Left colon (tissue), 2 donors: Measurements from ENCODE around the gene RGS2. TPM values are rescaled to one million over a fixed set of nuclear protein-coding genes. Genes with fewer than 3 reads are reported as not detected.

ENCODE experiments used
- ATAC-seq: fragments of 200-7000 bp; cut with Tn5 transposase; one replicate; pipeline ENCODE4 v1.9.1; 2020; ENCODE audit warnings: mild to moderate bottlenecking, moderate library complexity
- DNase-seq, 2 donors: peaks; one replicate each; pipeline ENCODE4 v3.0.0-alpha.2; 2020
- intact Hi-C, 2 donors: fragments of 100-400 bp; cut with DNase I in 1 of 2; cut with micrococcal nuclease in 1 of 2; formaldehyde crosslinking; loops; one replicate each; pipeline versions ENCODE4 v1.11.2 to v1.14.0; 2022; cut with DNase I, micrococcal nuclease
- total RNA-seq, 2 donors: library from RNA; stranded (reverse); fragmentation: NEBNext Ultra II Directional; extraction: Animal tissue kit (Norgen Biotek cat#: 25700); gene quantifications; one replicate each; pipeline ENCODE4 v1.2.1, GENCODE V29; 2021
- donor health status: DM: no; HTN: no; CAD: no.
- donor health status: DM: yes; HTN: yes; CAD: no.

The RGS2 gene
- total RNA-seq, 2 donors from 2014 or later = 16.0 to 41.5 TPM

DNA sequence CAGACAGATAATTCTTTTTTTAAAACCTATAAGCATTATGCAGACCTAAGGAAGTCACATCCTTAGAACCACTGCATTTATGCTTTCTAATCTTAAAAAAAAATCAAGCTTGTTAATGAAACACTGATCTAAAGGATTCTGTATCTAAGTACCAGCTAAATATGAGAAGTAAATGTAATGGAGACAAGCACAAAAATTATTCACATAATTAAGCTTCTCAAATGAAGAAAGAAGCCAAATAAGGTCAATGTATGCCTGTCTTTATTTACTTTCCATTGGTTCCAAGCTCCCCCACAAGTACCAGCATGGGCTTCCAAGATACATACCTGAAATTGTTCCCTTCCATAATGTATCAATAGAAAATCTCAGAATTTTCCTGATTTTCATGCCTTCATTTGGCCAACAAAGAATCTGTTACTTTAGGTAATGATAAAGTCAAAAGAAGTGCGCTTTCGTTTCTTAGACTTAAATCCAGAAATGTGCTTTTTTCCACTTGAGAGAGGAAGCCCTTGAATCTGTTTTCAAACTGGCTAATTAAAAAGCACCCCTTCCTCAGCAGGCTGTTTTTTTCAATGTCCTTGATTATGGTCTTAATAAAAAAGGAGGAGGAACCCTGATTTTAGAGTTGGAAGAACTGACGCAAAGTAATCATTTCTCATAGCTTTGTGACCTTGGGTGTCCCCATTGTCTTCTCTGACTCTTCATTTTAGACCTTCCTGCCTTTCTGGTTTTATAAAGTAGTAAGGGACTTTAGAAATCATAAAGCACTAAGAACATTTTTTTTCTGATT, 3.8 kb downstream of the RGS2 start:
- intact Hi-C loops = loop anchor here in 1 of 2 donors (5.0 kb wide), 1 partner anchor 95 kb away; no protein-coding TSS in a partner anchor
- ATAC-seq (no peak), DNase-seq (no peak)

DNA sequence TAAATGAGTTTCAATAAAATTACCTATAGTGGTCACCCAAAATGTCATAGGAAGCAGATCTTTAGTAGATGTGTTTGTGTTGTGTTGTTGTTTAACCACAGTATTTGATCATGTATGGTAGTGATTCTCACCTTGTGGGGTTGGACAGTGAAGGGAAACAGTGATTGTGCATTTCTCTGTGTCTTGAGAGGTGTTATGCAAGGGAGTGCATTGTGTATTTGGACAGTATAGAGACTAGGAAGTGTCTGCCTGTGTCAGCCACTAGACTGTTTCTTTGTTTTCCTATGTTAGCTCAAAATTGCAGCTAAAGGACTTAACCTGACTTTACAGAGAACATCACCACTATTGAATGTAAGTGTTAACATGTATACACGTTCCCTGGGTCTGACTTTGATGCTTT, 6.0 kb downstream of the RGS2 start:
- DNase-seq (no peak), ATAC-seq (no peak)
- intact Hi-C loops = loop anchor here in 1 of 2 donors (5.0 kb wide), 1 partner anchor 92 kb away; no protein-coding TSS in a partner anchor

- DNase-seq = no peak
- no peak for ATAC-seq
- intact Hi-C loops = no loop called here
Observed at GRCh38 chr1:192817246-192817645, 8.4 kb downstream of the RGS2 start.

DNA sequence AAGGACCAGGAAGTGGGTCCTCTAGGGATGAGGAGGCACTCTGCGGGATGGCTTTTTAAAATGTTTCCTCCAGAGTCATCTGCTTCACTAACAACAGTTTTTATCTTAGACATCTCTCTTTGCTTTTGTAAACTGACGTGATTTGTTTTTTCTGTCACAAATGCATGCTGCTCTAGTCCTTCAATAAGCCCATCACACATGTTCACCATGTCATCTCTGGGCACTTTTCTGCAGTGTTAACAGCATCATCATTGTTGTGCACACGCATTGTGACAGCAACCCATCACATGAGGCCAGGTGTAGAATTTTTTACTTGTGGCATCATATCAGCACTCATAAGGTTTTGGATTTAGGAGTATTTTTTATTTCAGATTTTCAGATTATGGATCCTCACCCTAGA, 12.5 kb downstream of the RGS2 start:
- no peak for DNase-seq
- intact Hi-C loops = no loop called here
- ATAC-seq = no peak

DNA sequence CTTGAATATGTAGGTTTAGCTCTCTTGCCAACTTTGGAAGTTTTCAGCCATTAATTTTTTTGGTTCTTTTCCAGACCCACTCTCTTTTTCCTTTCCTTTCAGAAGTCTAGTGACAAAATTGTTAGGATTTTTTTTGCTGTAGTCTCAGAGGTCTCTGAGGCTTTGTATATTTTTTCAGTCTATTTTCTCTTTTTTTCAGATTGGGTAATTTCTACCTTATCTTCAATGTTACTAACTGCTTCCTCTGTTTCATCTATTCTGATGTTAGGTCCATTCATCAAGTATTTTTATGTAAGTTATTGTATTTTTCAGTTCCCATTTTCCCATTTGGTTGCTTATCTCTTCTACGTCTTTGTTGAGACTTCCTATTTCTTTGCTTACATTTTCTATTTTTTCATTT, 15.7 kb downstream of the RGS2 start:
- DNase-seq (no peak), ATAC-seq (no peak)
- intact Hi-C loops = no loop called here

DNA sequence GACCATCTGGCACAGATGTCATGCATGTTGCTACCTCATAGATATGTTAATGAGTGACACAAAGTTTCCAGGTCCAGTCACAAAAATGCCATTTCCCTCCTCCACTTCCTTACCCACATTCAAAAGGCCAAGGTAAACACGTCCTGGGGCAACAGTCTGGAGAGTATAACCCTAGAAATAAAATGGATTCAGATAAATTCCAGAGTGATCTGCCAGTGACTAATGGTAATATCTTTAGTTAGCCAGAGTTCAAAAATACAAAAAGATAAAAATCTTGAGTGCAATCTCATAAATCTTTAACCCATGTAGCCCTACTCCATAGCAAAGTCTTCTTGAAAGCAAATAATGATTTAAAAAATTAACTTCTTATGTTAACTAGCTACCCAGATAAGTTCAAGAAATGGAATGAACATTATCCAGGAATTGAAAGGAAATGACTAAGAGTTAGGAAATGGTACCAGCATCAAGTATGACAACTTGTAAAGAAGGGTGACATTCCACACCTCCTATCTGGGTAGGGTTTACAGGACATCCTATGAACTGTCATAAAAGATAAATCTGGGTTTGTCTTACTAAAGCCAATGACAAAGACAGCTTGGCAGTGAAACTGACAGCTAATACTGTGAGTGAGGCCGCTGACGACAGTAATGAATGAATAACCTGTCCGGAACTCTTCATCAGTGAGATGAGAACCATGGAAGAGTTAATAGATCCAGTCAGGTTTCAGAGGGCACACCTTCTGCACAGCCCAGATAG, 18.1 kb downstream of the RGS2 start:
- intact Hi-C loops = no loop called here
- DNase-seq (no peak), ATAC-seq (no peak)

DNA sequence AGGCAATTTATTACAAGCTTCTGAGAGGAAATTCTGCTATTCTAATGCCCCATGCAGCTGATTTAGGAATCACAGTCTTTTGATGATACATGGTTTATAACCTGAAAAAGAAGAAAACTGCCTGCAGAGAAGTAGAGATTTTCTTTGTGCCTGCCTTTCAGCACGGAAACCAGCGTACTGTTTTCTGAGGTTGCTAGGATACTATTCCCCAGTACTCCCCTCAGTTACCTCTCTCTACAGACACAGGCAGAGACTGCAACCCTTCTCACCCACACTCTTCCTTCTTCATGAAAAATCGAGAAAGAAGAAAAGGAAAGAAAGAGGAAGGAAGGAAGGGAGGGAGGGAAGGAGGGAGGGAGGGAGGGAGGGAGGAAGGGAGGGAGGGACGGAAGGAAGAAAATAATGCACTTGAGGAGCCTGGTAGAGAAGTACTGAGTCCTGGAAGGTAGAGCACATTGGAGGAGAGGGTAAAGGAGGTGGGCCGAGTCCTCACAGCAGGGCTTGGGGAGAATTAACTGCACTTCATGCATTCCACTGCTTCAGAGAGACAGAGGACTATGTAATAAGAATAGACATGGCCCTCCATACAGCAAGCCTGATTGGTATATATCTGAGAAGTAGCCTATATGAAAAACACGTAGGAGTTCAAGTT, 21.9 kb downstream of the RGS2 start:
- no peak for DNase-seq
- ATAC-seq = no peak
- intact Hi-C loops = no loop called here

GRCh38 chr1:192831706-192832355, 23.0 kb downstream of the RGS2 start:
- ATAC-seq = no peak
- intact Hi-C loops = no loop called here
- no peak for DNase-seq

GRCh38 chr1:192832492-192832891, 23.7 kb downstream of the RGS2 start:
- intact Hi-C loops = no loop called here
- DNase-seq (no peak), ATAC-seq (no peak)

DNA sequence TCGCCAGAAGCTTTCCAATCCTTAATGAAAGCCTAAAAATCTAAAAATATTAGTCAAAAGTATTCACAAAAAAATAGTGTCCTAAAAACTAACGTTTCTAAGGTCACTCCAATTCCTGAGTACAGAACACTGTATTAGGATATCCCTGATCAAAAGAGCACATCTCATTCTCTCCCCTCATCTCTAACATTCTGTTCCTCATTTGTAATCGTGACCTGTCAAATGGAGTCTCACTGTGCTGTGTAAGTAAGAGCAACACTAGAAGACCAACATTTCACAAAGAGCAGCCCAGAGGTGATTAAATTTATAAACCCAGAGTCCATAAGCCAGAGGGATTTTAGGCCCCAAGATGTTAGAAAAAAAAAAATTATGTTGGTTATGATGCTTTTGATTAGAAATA, 26.3 kb downstream of the RGS2 start:
- intact Hi-C loops = no loop called here
- no peak for ATAC-seq
- no peak for DNase-seq

GRCh38 chr1:192839162-192840066, 30.6 kb downstream of the RGS2 start:
- ATAC-seq (no peak), DNase-seq (no peak)
- intact Hi-C loops = no loop called here

- intact Hi-C loops = no loop called here
- no peak for DNase-seq
- no peak for ATAC-seq
Observed at GRCh38 chr1:192844360-192844759, 35.5 kb downstream of the RGS2 start.

DNA sequence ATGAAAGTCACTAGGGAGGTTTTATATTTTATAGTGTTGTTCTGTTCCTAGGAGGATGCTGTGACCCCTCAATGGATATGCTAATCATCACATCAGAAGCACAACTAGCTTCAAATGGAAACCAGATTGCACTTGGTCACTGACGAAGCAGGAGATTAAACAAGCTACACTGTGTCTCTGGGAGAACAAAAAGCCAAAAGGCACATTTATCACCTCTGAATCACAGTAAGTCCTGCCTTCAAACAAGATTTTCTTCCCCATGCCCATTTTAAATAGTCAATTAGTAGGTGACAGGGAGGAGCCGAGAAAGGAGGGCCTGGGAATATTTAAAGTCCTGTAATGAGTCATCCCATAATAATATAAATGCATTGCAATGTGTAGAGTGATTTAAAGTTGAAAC, 38.1 kb downstream of the RGS2 start:
- intact Hi-C loops = no loop called here
- no peak for ATAC-seq
- no peak for DNase-seq

GRCh38 chr1:192849011-192849410, 40.2 kb downstream of the RGS2 start:
- ATAC-seq (no peak), DNase-seq (no peak)
- intact Hi-C loops = no loop called here

- intact Hi-C loops = no loop called here
Observed at GRCh38 chr1:192849442-192849841, 40.6 kb downstream of the RGS2 start.

GRCh38 chr1:192852001-192852947, 43.4 kb downstream of the RGS2 start:
- DNase-seq = no peak
- intact Hi-C loops = no loop called here
- ATAC-seq = no peak

More at GRCh38 chr1:192849442-192849841, 40.6 kb downstream of the RGS2 start:
- no peak for ATAC-seq
- no peak for DNase-seq

- ATAC-seq (no peak), DNase-seq (no peak)
- intact Hi-C loops = no loop called here
Observed at GRCh38 chr1:192858456-192858855, 49.6 kb downstream of the RGS2 start.
